ENCODE data around the gene CDK10. TPM values are rescaled to one million over a fixed set of nuclear protein-coding genes. Genes with fewer than 3 reads are reported as not detected.

The CDK10 gene
- total RNA-seq, 6 experiments from 2014 or later = 45.5 to 61.7 (median 48.6) TPM

DNA sequence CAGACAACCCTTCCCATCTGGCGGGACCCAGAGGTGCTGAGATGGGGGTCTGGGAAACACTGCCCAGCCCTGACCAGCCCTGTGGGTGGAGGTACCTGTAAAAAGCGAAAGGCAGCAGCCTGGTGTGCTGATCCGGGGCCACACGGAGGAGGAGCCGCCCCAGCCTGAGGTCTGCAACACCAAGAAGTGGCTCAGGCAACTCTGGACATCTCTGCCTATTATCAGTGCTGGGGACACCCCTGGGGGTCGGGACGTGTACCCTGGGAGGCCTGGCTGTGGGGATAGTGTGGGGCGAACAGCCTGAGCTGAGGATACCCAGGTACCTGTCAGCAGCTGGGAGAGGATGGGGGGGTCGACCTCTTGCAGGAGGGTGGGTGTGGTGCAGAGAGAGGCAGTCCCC is 52.9 kb downstream of the CDK10 start:
- Mint-ChIP-seq H3K9me3 (no peaks in the 10 kb centered on the region), H3K36me3 (ENCODE audit: low read depth) (peaks cover 12% of the 10 kb centered on the region), H3K4me3 (no peak overlapping the region), H3K27me3 (ENCODE audit: insufficient read depth) (peaks cover 4% of the 10 kb centered on the region), H3K4me1 (ENCODE audit: low read depth) (no peaks in the 10 kb centered on the region), H3K27ac (no peak overlapping the region)
- no peak for DNase-seq
- TF ChIP-seq, protein P1, sequence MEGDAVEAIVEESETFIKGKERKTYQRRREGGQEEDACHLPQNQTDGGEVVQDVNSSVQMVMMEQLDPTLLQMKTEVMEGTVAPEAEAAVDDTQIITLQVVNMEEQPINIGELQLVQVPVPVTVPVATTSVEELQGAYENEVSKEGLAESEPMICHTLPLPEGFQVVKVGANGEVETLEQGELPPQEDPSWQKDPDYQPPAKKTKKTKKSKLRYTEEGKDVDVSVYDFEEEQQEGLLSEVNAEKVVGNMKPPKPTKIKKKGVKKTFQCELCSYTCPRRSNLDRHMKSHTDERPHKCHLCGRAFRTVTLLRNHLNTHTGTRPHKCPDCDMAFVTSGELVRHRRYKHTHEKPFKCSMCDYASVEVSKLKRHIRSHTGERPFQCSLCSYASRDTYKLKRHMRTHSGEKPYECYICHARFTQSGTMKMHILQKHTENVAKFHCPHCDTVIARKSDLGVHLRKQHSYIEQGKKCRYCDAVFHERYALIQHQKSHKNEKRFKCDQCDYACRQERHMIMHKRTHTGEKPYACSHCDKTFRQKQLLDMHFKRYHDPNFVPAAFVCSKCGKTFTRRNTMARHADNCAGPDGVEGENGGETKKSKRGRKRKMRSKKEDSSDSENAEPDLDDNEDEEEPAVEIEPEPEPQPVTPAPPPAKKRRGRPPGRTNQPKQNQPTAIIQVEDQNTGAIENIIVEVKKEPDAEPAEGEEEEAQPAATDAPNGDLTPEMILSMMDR (IDR thresholded peaks at IDR 0.05) = no peak

DNA sequence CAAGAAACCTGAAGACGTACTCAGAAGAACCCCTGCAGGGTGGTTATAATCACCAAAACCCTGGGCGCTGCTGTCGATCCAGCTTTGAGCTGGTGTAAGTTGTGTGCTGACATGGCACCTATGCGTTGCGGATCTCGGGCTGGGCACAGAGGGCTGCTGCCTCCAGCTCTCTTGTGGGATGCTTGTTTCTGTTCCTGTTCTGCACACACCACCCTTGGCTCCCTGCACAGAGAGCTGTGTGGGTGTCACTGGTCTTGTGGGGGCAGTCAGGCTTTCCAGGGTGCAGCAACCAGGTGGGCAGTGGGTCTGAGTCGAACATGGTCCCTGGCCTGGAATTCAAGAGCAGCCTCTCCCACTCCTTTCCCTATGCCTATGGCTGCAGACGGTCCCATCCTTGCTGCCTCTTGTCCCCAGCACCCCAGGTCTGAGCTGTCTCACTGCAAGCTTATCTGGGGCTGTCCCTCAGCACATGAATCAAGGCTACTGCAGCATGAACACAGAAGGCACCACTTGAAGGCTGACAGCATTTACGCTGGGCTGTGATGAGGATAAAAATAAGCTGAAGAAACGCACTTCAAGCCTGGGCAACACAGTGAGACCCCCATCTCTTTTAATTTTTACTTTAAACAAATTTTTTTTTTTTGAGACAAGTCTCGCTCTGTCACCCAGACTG is 55.0 kb downstream of the CDK10 start:
- no peak for DNase-seq
- Mint-ChIP-seq H3K4me3 (no peak overlapping the region), H3K4me1 (ENCODE audit: low read depth) (no peaks in the 10 kb centered on the region), H3K27ac (no peak overlapping the region), H3K9me3 (no peaks in the 10 kb centered on the region), H3K27me3 (ENCODE audit: insufficient read depth) (peaks cover 6% of the 10 kb centered on the region), H3K36me3 (ENCODE audit: low read depth) (no peaks in the 10 kb centered on the region)
- TF ChIP-seq, protein P1 (IDR thresholded peaks at IDR 0.05) = no peak

DNA sequence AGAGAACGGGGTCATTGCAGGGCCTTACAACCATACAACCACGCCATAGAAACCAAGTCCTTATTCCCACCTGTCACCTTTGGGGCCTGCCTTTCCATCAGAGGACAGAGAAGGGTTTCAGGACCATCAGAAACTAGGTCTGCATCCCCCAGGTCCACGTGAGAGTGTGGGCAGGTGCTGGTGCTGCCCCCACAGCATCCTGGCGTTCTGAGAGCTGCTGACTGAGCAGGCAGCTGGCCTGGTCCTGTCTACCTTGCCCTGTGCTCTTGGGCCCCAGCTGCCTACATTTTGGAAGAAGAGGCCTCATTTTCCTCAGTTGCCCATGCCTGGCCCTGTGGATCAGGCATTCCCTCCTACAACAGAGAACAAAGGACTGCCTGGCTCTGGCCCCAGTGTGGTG is 56.5 kb downstream of the CDK10 start:
- Mint-ChIP-seq H3K4me1 (ENCODE audit: low read depth) (no peaks in the 10 kb centered on the region), H3K27me3 (ENCODE audit: insufficient read depth) (peaks cover 6% of the 10 kb centered on the region), H3K36me3 (ENCODE audit: low read depth) (no peaks in the 10 kb centered on the region), H3K4me3 (no peak overlapping the region), H3K27ac (peak overlapping the region; percentile 20), H3K9me3 (no peaks in the 10 kb centered on the region)
- TF ChIP-seq, protein P1 (IDR thresholded peaks at IDR 0.05) = no peak
- no peak for DNase-seq

DNA sequence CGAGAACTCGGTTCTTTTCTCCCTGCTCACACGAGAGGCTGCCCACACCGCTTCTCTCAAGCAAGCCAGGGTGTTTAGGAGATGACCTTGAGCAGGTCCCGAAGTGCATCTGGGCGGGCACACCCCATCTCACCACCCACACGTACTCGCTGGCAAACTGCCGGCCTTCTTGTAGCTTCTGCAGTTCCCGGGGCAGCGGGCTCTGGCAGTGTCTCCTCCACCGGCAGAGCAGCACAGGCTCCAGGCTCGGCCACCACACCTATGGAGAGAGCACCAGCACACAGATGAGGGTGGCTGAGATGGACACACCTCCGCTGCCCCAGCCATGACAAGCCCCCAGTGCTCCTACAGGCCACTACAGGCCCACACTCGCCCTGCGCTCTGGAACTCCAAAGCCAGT is 58.3 kb downstream of the CDK10 start:
- Mint-ChIP-seq H3K4me1 (ENCODE audit: low read depth) (no peaks in the 10 kb centered on the region), H3K27ac (no peak overlapping the region; the same call in 1 of the 2 replicates), H3K36me3 (ENCODE audit: low read depth) (peaks cover 9% of the 10 kb centered on the region; the same call in 1 of the 2 replicates), H3K4me3 (no peak overlapping the region), H3K27me3 (ENCODE audit: insufficient read depth) (peaks cover 6% of the 10 kb centered on the region), H3K9me3 (no peaks in the 10 kb centered on the region)
- DNase-seq = no peak
- TF ChIP-seq, protein P1 (IDR thresholded peaks at IDR 0.05) = no peak

Other genes with a start within 250 kb of the CDK10 start
- 100 to 1,000 TPM; 110 to 120 (median 116) TPM for gene ANKRD11, start 196.1 kb upstream of the CDK10 start, total RNA-seq (2021; fragmentation: NEBNext Ultra II Directional; extraction: Animal tissue kit (Norgen Biotek cat#: 25700))
- 10 to 100 TPM; 81.5 to 97.0 (median 89.6) TPM for gene SPG7, start 178.3 kb upstream of the CDK10 start, total RNA-seq (2021; fragmentation: NEBNext Ultra II Directional; extraction: Animal tissue kit (Norgen Biotek cat#: 25700))
- gene RPL13, start 126.0 kb upstream of the CDK10 start, total RNA-seq (2021; fragmentation: NEBNext Ultra II Directional; extraction: Animal tissue kit (Norgen Biotek cat#: 25700)) = 1,000 to 10,000 TPM; 1,572 to 1,808 (median 1,628) TPM
- gene CPNE7, start 110.9 kb upstream of the CDK10 start, total RNA-seq (2021; fragmentation: NEBNext Ultra II Directional; extraction: Animal tissue kit (Norgen Biotek cat#: 25700)) = 10 to 100 TPM; 17.6 to 22.2 (median 19.3) TPM
- gene DPEP1, start 73.0 kb upstream of the CDK10 start, total RNA-seq (2021; fragmentation: NEBNext Ultra II Directional; extraction: Animal tissue kit (Norgen Biotek cat#: 25700)) = not detected
- gene CHMP1A, start 29.0 kb upstream of the CDK10 start, total RNA-seq (2021; fragmentation: NEBNext Ultra II Directional; extraction: Animal tissue kit (Norgen Biotek cat#: 25700)) = 10 to 100 TPM; 85.6 to 93.1 (median 87.2) TPM
- 10 to 100 TPM in 1 of 6 experiments, 1 to 10 TPM in 5; 6.3 to 10.1 (median 7.8) TPM for gene SPATA33, start 28.9 kb upstream of the CDK10 start, total RNA-seq (2021; fragmentation: NEBNext Ultra II Directional; extraction: Animal tissue kit (Norgen Biotek cat#: 25700))
- 1 to 10 TPM; 5.6 to 6.9 (median 5.9) TPM for gene SPATA2L, start 15.0 kb downstream of the CDK10 start, total RNA-seq (2021; fragmentation: NEBNext Ultra II Directional; extraction: Animal tissue kit (Norgen Biotek cat#: 25700))
- 10 to 100 TPM; 12.7 to 19.3 (median 16.1) TPM for gene VPS9D1, start 34.2 kb downstream of the CDK10 start, total RNA-seq (2021; fragmentation: NEBNext Ultra II Directional; extraction: Animal tissue kit (Norgen Biotek cat#: 25700))
- gene ZNF276, start 34.8 kb downstream of the CDK10 start, total RNA-seq (2021; fragmentation: NEBNext Ultra II Directional; extraction: Animal tissue kit (Norgen Biotek cat#: 25700)) = 10 to 100 TPM in 3 of 6 experiments, 1 to 10 TPM in 3; 7.8 to 16.7 (median 9.7) TPM
- 10 to 100 TPM; 13.6 to 26.3 (median 21.9) TPM for gene FANCA, start 130.0 kb downstream of the CDK10 start, total RNA-seq (2021; fragmentation: NEBNext Ultra II Directional; extraction: Animal tissue kit (Norgen Biotek cat#: 25700))
- 1 to 10 TPM; 1.5 to 2.5 (median 1.9) TPM for gene SPIRE2, start 141.8 kb downstream of the CDK10 start, total RNA-seq (2021; fragmentation: NEBNext Ultra II Directional; extraction: Animal tissue kit (Norgen Biotek cat#: 25700))
- 100 to 1,000 TPM; 157 to 202 (median 170) TPM for gene TCF25, start 186.9 kb downstream of the CDK10 start, total RNA-seq (2021; fragmentation: NEBNext Ultra II Directional; extraction: Animal tissue kit (Norgen Biotek cat#: 25700))
- gene MC1R, start 232.2 kb downstream of the CDK10 start, total RNA-seq (2021; fragmentation: NEBNext Ultra II Directional; extraction: Animal tissue kit (Norgen Biotek cat#: 25700)) = 1 to 10 TPM; 2.1 to 3.2 (median 3.0) TPM
- 100 to 1,000 TPM; 147 to 212 (median 164) TPM for gene TUBB3, start 236.7 kb downstream of the CDK10 start, total RNA-seq (2021; fragmentation: NEBNext Ultra II Directional; extraction: Animal tissue kit (Norgen Biotek cat#: 25700))